Measurements from ENCODE around the gene KLK7.

DNA sequence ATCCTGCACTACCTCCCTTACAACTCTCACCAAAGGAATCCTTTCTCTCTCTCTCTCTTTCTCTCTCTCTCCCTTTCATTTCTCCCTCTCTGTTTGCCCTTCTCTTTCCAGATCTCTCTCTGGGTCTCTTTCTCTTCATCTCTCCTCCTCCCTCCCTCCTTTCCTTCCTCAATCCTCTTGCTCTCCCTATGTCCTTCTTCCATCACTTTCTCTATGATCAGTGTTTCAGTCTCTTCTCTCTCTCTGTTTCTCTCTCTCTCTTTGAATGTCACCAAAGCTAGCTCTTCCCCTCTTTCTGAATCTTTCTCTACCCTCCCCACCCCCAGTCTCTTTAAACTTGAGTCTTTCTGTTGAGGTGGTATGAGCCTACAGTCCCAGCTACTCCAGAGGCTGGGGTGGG, 52.7 kb downstream of the KLK7 start:
- TF ChIP-seq CTCF (IDR thresholded peaks at IDR 0.05), result no peak
- TF ChIP-seq POLR2A (IDR thresholded peaks at IDR 0.05), result no peak
- TF ChIP-seq EP300 (IDR thresholded peaks at IDR 0.05), result no peak
